NCI-H524 treated with DMSO at 0.1 percent for 48 hours (cell line): ENCODE measurements around the gene RABEPK.
"Not testable (repeated sequence)": the region's sequence is repeated elsewhere in the genome, so short reads cannot be mapped to it uniquely, and the experiment has no call there.

Experiments
- DNase-seq: peaks from one replicate; lab custom pipeline; 2025; lab: John Stamatoyannopoulos, UW

Gene RABEPK

GRCh38 chr9:125200216-125201047 lies at the start of gene RABEPK:
RABEPK (plus strand) TSS chr9:125200542; CDS start chr9:125203014, 2,472 bp downstream.
- DNase-seq: peak; percentile 55

- DNase-seq: no peak
Observed at GRCh38 chr9:125151730-125152129, 48.6 kb upstream of the RABEPK start.

GRCh38 chr9:125153712-125154367 lies 46.5 kb upstream of the RABEPK start:
- DNase-seq: no peak

GRCh38 chr9:125156551-125156950 lies 43.8 kb upstream of the RABEPK start:
- no peak for DNase-seq

GRCh38 chr9:125160750-125161149 lies 39.6 kb upstream of the RABEPK start:
- no peak for DNase-seq

- DNase-seq: no peak
Observed at GRCh38 chr9:125161284-125161918, 38.9 kb upstream of the RABEPK start.

- not testable (repeated sequence) for DNase-seq
Observed at GRCh38 chr9:125162891-125163290, 37.5 kb upstream of the RABEPK start.

GRCh38 chr9:125166762-125167161 lies 33.6 kb upstream of the RABEPK start:
- no peak for DNase-seq

- no peak for DNase-seq
Observed at GRCh38 chr9:125169895-125170294, 30.4 kb upstream of the RABEPK start.

GRCh38 chr9:125172031-125172755 lies 28.1 kb upstream of the RABEPK start:
- DNase-seq: no peak

- no peak for DNase-seq
Observed at GRCh38 chr9:125176636-125177035, 23.7 kb upstream of the RABEPK start.

- no peak for DNase-seq
Observed at GRCh38 chr9:125177888-125178287, 22.5 kb upstream of the RABEPK start.

GRCh38 chr9:125179776-125180175 lies 20.6 kb upstream of the RABEPK start:
- not testable (repeated sequence) for DNase-seq

- no peak for DNase-seq
Observed at GRCh38 chr9:125180876-125181275, 19.5 kb upstream of the RABEPK start.

GRCh38 chr9:125181756-125182155 lies 18.6 kb upstream of the RABEPK start:
- not testable (repeated sequence) for DNase-seq

GRCh38 chr9:125183054-125183453 lies 17.3 kb upstream of the RABEPK start:
- DNase-seq: no peak

- DNase-seq: no peak
Observed at GRCh38 chr9:125183561-125183960, 16.8 kb upstream of the RABEPK start.

- no peak for DNase-seq
Observed at GRCh38 chr9:125189011-125189360, 11.4 kb upstream of the RABEPK start.

GRCh38 chr9:125189361-125190289 lies 10.7 kb upstream of the RABEPK start, which contains the start of gene PPP6C:
PPP6C (minus strand) TSS chr9:125189803; CDS start chr9:125189718, 85 bp downstream.
- peak; percentile 88 for DNase-seq

GRCh38 chr9:125190361-125190801 lies 10.0 kb upstream of the RABEPK start:
- DNase-seq: no peak

- not testable (repeated sequence) for DNase-seq
Observed at GRCh38 chr9:125194466-125194865, 5.9 kb upstream of the RABEPK start.
